Nephron (organoid): ENCODE data around the gene FES.

Experiments used
- H3K27ac Mint-ChIP-seq, 3 experiments: 2 replicates each; pipeline ENCODE4 v1.8.0; 2020; ENCODE audit warnings: mixed read lengths in 3 of 3, mild to moderate bottlenecking in 2 of 3, moderate library complexity in 1 of 3
- H3K27me3 Mint-ChIP-seq: 2 replicates; pipeline ENCODE4 v1.8.0; 2021; ENCODE audit warnings: low read depth, mild to moderate bottlenecking, moderate library complexity, mixed read lengths
- H3K36me3 Mint-ChIP-seq: 2 replicates; pipeline ENCODE4 v1.8.0; 2020; ENCODE audit warnings: low read depth, mixed read lengths
- H3K4me1 Mint-ChIP-seq: 2 replicates; pipeline ENCODE4 v1.8.0; 2020; ENCODE audit warnings: mixed read lengths
- H3K4me3 Mint-ChIP-seq, 3 experiments: 2 replicates each; pipeline ENCODE4 v1.8.0; 2020; ENCODE audit warnings: mild to moderate bottlenecking in 3 of 3, mixed read lengths in 3 of 3, moderate library complexity in 2 of 3
- H3K9me3 Mint-ChIP-seq: 2 replicates; pipeline ENCODE4 v1.8.0; 2020; ENCODE audit warnings: mixed read lengths
- CTCF ChIP-seq, 3 experiments: fragments of 200-600 bp; sonication (generic); IDR thresholded peaks; one replicate each; pipeline ENCODE4 v1.5.0; 2021; ENCODE audit warnings: antibody characterized with exemption in 3 of 3; ENCODE audit not compliant: unreplicated experiment in 3 of 3

The FES gene

DNA sequence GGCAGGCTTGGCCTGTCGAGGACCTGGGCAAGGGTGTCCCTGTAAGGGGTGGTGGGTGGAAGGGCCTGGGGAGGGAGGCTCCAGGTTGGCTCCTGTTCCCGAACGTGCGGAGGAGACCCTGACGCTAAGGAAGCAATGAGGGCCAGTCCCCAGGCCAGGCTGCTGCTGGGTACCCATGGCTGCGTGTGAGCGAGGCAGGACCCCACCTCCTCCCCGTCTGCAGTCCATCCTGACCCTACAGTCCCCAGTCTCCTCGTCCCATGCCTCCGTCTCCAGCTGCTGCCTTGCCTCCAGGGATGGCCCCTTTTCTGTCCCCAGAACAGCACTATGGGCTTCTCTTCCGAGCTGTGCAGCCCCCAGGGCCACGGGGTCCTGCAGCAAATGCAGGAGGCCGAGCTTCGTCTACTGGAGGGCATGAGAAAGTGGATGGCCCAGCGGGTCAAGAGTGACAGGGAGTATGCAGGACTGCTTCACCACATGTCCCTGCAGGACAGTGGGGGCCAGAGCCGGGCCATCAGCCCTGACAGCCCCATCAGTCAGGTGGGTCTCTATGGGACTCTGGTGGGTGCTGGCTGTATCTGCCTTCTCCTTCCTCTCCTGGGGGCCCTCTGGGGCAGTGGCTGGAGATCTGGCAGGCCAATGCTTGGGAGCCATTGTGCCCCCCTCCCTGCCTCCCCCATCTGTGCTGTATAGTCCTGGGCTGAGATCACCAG is 571 bp downstream of the FES start:
- no peak for TF ChIP-seq CTCF (IDR thresholded peaks at IDR 0.05; ENCODE audit: unreplicated experiment in 3 of 3)
- Mint-ChIP-seq H3K9me3 (no peaks in the 10 kb centered on the region), H3K36me3 (peaks cover 5% of the 10 kb centered on the region), H3K27ac (peak overlapping the region; percentile 46 to 85 (median 82)), H3K27me3 (no peaks in the 10 kb centered on the region), H3K4me3 (peak overlapping the region; percentile 63 to 79 (median 63)), H3K4me1 (peaks cover 11% of the 10 kb centered on the region)

DNA sequence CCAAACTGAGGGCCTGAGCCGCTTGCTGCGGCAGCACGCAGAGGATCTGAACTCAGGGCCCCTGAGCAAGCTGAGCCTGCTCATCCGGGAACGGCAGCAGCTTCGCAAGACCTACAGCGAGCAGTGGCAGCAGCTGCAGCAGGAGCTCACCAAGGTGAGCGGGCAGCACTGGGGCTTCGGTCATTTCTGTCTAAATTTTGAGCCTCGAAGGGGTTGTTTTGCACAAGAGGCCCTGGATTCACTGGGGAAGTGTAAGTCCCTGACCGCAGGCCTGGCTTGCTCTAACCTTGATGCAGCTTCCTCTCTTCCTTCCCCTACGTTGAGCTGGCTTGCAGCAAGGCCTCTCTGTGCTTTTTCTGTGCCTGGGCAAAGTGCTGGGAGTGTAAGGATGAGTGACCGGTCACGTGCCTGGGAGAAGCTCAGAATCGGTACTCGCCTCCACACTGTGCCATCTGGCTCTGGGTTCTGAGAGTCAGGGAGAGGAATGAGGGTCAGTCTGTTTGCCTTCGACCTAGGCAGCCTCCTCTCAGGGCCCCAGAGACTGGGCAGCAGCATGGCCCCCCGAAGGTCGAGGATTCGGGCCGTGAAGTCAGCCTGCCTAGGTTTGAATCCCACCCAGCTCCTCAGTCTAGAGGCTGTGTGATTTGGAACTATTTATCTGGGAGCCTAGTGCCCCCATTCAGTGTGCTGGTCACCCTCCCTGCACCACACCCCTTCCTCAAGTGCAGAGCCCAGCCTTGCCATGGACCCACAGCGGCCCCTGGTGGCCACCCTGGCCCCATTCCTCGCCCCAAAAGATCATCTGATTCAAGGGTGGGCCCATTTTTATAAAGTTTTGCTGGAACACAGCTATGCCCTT is 1.4 kb downstream of the FES start:
- H3K27ac Mint-ChIP-seq, result peak overlapping the region; percentile 53 to 85 (median 76)
- peak overlapping the region; percentile 63 to 80 (median 79) for H3K4me3 Mint-ChIP-seq
- no peaks in the 10 kb centered on the region for H3K27me3 Mint-ChIP-seq
- H3K36me3 Mint-ChIP-seq, result peaks cover 5% of the 10 kb centered on the region
- TF ChIP-seq CTCF (IDR thresholded peaks at IDR 0.05; ENCODE audit: unreplicated experiment in 3 of 3), result peak; percentile 95 to 98 (median 98)
- H3K9me3 Mint-ChIP-seq, result no peaks in the 10 kb centered on the region
- H3K4me1 Mint-ChIP-seq, result peaks cover 11% of the 10 kb centered on the region

DNA sequence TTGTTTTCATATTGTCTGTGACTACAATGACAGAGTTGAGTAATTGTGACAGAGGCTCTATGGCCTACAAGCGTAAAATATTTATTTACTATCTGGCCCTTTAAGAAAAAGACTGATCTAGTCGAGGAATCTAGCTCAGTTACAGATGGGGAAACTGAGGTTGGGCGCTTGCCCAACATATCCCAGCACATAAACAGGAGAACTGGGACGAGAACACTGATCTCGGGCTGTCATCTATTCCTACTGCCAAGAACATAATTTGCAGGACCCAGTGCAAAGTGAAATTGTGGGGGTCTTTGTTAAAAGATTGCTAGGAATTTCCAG is 1.9 kb downstream of the FES start:
- TF ChIP-seq CTCF (IDR thresholded peaks at IDR 0.05; ENCODE audit: unreplicated experiment in 3 of 3), result peak in 2 of 3 experiments; percentile 31 to 42
- Mint-ChIP-seq H3K36me3 (peaks cover 5% of the 10 kb centered on the region), H3K27ac (peak overlapping the region; percentile 53 to 85 (median 76)), H3K9me3 (no peaks in the 10 kb centered on the region), H3K4me1 (peaks cover 11% of the 10 kb centered on the region), H3K4me3 (peak overlapping the region in 2 of 3 experiments; percentile 63 to 79), H3K27me3 (no peaks in the 10 kb centered on the region)

DNA sequence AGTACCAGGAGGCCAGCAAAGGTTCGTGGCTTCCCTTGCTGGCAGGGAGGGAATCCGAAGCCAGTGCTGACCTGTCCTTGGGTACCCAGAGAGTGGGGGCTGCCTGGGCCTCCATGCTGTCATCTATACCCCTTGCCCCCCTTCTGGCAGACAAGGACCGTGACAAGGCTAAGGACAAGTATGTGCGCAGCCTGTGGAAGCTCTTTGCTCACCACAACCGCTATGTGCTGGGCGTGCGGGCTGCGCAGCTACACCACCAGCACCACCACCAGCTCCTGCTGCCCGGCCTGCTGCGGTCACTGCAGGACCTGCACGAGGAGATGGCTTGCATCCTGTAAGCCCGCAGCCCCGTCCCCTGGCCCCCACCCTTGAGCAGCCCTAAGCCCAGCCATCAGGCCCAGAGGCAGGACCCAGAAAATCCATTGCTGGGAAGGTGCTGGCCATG is 2.8 kb downstream of the FES start:
- H3K36me3 Mint-ChIP-seq, result peaks cover 5% of the 10 kb centered on the region
- H3K4me1 Mint-ChIP-seq, result peaks cover 11% of the 10 kb centered on the region
- no peak overlapping the region for H3K4me3 Mint-ChIP-seq
- H3K27ac Mint-ChIP-seq, result no peak overlapping the region
- no peaks in the 10 kb centered on the region for H3K9me3 Mint-ChIP-seq
- TF ChIP-seq CTCF (IDR thresholded peaks at IDR 0.05; ENCODE audit: unreplicated experiment in 3 of 3), result no peak
- H3K27me3 Mint-ChIP-seq, result no peaks in the 10 kb centered on the region

GRCh38 chr15:90889313-90889730 is 5.0 kb downstream of the FES start:
- TF ChIP-seq CTCF (IDR thresholded peaks at IDR 0.05; ENCODE audit: unreplicated experiment in 3 of 3), result no peak
- no peak overlapping the region for H3K27ac Mint-ChIP-seq

More at GRCh38 chr15:90889313-90889730, 5.0 kb downstream of the FES start:
- Mint-ChIP-seq H3K4me3 (no peak overlapping the region), H3K4me1 (peaks cover 11% of the 10 kb centered on the region), H3K27me3 (no peaks in the 10 kb centered on the region), H3K9me3 (no peaks in the 10 kb centered on the region), H3K36me3 (peaks cover 5% of the 10 kb centered on the region)
